HFFc6 (cell line): ENCODE results near the gene SSUH2. TPM values are rescaled to one million over a fixed set of nuclear protein-coding genes. Genes with fewer than 3 reads are reported as not detected.
A peak's percentile ranks its signal among the peaks of the same experiment; 100 is the strongest.

Source experiments
- DNase-seq: peaks from one replicate; pipeline ENCODE4 v3.0.0-alpha.2; 2018
- H3K27ac Mint-ChIP-seq: 2 replicates; pipeline ENCODE4 v1.8.0; 2020; ENCODE audit warnings: mild to moderate bottlenecking, mixed read lengths
- H3K27me3 Mint-ChIP-seq: 2 replicates; pipeline ENCODE4 v1.8.0; 2021; ENCODE audit warnings: mild to moderate bottlenecking, moderate library complexity, mixed read lengths; ENCODE audit not compliant: insufficient read depth
- H3K36me3 Mint-ChIP-seq: 2 replicates; pipeline ENCODE4 v1.8.0; 2021; ENCODE audit warnings: low read depth, mixed read lengths
- H3K4me1 Mint-ChIP-seq: 2 replicates; pipeline ENCODE4 v1.8.0; 2020; ENCODE audit warnings: low read depth, mixed read lengths
- H3K4me3 Mint-ChIP-seq: 2 replicates; pipeline ENCODE4 v1.8.0; 2020; ENCODE audit warnings: mild to moderate bottlenecking, moderate library complexity, mixed read lengths
- H3K9me3 Mint-ChIP-seq: 2 replicates; pipeline ENCODE4 v1.8.0; 2020; ENCODE audit warnings: mild to moderate bottlenecking, mixed read lengths
- CTCF ChIP-seq: fragments of 200-600 bp; sonication (generic); IDR thresholded peaks from 2 replicates; pipeline ENCODE4 v1.5.0; 2021; ENCODE audit warnings: antibody characterized with exemption, mild to moderate bottlenecking
- total RNA-seq, 6 experiments: library from RNA; stranded (reverse); fragmentation: NEBNext Ultra II Directional; extraction: Animal tissue kit (Norgen Biotek cat#: 25700); gene quantifications; 2 replicates in 1 of 6; 3 replicates in 5 of 6; pipeline ENCODE4 v1.2.3, GENCODE V29; 2021

Gene SSUH2
- total RNA-seq, 6 experiments from 2014 or later, result 0.28 to 0.51 (median 0.37) TPM; not detected in 2

GRCh38 chr3:8595252-8595651 lies 49.3 kb downstream of the SSUH2 start:
- no peak for DNase-seq
- no peak for TF ChIP-seq CTCF
- H3K36me3 Mint-ChIP-seq, result no peaks in the 10 kb centered on the region
- H3K4me3 Mint-ChIP-seq, result no peak overlapping the region
- H3K9me3 Mint-ChIP-seq, result no peaks in the 10 kb centered on the region
- H3K27me3 Mint-ChIP-seq, result peaks cover 14% of the 10 kb centered on the region
- no peak overlapping the region for H3K27ac Mint-ChIP-seq
- H3K4me1 Mint-ChIP-seq, result peaks cover 11% of the 10 kb centered on the region

GRCh38 chr3:8593021-8593827 lies 51.4 kb downstream of the SSUH2 start:
- H3K9me3 Mint-ChIP-seq, result no peaks in the 10 kb centered on the region
- H3K27me3 Mint-ChIP-seq, result peaks cover 11% of the 10 kb centered on the region
- no peak for TF ChIP-seq CTCF
- H3K36me3 Mint-ChIP-seq, result no peaks in the 10 kb centered on the region
- H3K27ac Mint-ChIP-seq, result no peak overlapping the region
- H3K4me3 Mint-ChIP-seq, result no peak overlapping the region
- H3K4me1 Mint-ChIP-seq, result peaks cover 21% of the 10 kb centered on the region
- no peak for DNase-seq

GRCh38 chr3:8589880-8590556 lies 54.6 kb downstream of the SSUH2 start:
- no peak for TF ChIP-seq CTCF
- H3K27me3 Mint-ChIP-seq, result peaks cover 13% of the 10 kb centered on the region
- H3K4me1 Mint-ChIP-seq, result peaks cover 21% of the 10 kb centered on the region
- H3K36me3 Mint-ChIP-seq, result no peaks in the 10 kb centered on the region
- DNase-seq, result peak; percentile 24
- no peak overlapping the region for H3K4me3 Mint-ChIP-seq
- H3K9me3 Mint-ChIP-seq, result no peaks in the 10 kb centered on the region
- H3K27ac Mint-ChIP-seq, result no peak overlapping the region

- TF ChIP-seq CTCF, result no peak
- peaks cover 13% of the 10 kb centered on the region for H3K27me3 Mint-ChIP-seq
Measured at GRCh38 chr3:8584661-8585060, 59.9 kb downstream of the SSUH2 start.

GRCh38 chr3:8581806-8582445 lies 62.7 kb downstream of the SSUH2 start:
- Mint-ChIP-seq H3K4me3 (no peak overlapping the region), H3K27ac (no peak overlapping the region), H3K36me3 (no peaks in the 10 kb centered on the region), H3K27me3 (peaks cover 10% of the 10 kb centered on the region), H3K9me3 (no peaks in the 10 kb centered on the region), H3K4me1 (peaks cover 33% of the 10 kb centered on the region)
- DNase-seq, result no peak
- TF ChIP-seq CTCF, result no peak

More at GRCh38 chr3:8584661-8585060, 59.9 kb downstream of the SSUH2 start:
- no peaks in the 10 kb centered on the region for H3K9me3 Mint-ChIP-seq
- H3K27ac Mint-ChIP-seq, result no peak overlapping the region
- DNase-seq, result no peak
- H3K36me3 Mint-ChIP-seq, result no peaks in the 10 kb centered on the region
- no peak overlapping the region for H3K4me3 Mint-ChIP-seq
- peaks cover 9% of the 10 kb centered on the region for H3K4me1 Mint-ChIP-seq
